Osteocyte (in vitro differentiated cells): ENCODE data around the gene FAM83G. TPM values are rescaled to one million over a fixed set of nuclear protein-coding genes. Genes with fewer than 3 reads are reported as not detected.

Experiments
- DNase-seq: peaks from one replicate; pipeline ENCODE4 v3.0.0; 2021; ENCODE audit warnings: mixed read lengths; ENCODE audit not compliant: unreplicated experiment; ENCODE audit errors: extremely low spot score
- H3K27ac Mint-ChIP-seq: one replicate; pipeline ENCODE4 v1.8.0; 2021; ENCODE audit warnings: mild to moderate bottlenecking, mixed read lengths; ENCODE audit not compliant: unreplicated experiment
- H3K27me3 Mint-ChIP-seq: one replicate; pipeline ENCODE4 v1.8.0; 2021; ENCODE audit warnings: mixed read lengths; ENCODE audit not compliant: unreplicated experiment
- H3K36me3 Mint-ChIP-seq: one replicate; pipeline ENCODE4 v1.8.0; 2021; ENCODE audit warnings: mixed read lengths; ENCODE audit not compliant: unreplicated experiment
- H3K4me1 Mint-ChIP-seq: one replicate; pipeline ENCODE4 v1.8.0; 2021; ENCODE audit warnings: mixed read lengths; ENCODE audit not compliant: unreplicated experiment
- H3K4me3 Mint-ChIP-seq: one replicate; pipeline ENCODE4 v1.8.0; 2021; ENCODE audit warnings: mild to moderate bottlenecking, moderate library complexity, mixed read lengths; ENCODE audit not compliant: unreplicated experiment
- H3K9me3 Mint-ChIP-seq: one replicate; pipeline ENCODE4 v1.8.0; 2021; ENCODE audit warnings: mixed read lengths; ENCODE audit not compliant: unreplicated experiment
- CTCF ChIP-seq: fragments of 200-600 bp; sonication (generic); IDR thresholded peaks from 2 replicates; pipeline ENCODE4 v1.5.0; 2021; ENCODE audit warnings: antibody characterized with exemption, mild to moderate bottlenecking, moderate library complexity
- total RNA-seq: library from RNA; stranded (reverse); gene quantifications from 2 replicates; pipeline ENCODE4 v1.2.1, GENCODE V29; 2021

The FAM83G gene
- total RNA-seq, 1 donor from 2014 or later: 4.1 TPM

GRCh38 chr17:18919963-18920362 is 84.6 kb downstream of the FAM83G start:
- Mint-ChIP-seq H3K27ac (peak overlapping the region; percentile 55), H3K27me3 (no peaks in the 10 kb centered on the region)
- TF ChIP-seq CTCF: no peak

More at GRCh38 chr17:18919963-18920362, 84.6 kb downstream of the FAM83G start:
- peaks cover 18% of the 10 kb centered on the region for H3K4me1 Mint-ChIP-seq
- H3K9me3 Mint-ChIP-seq: no peaks in the 10 kb centered on the region
- H3K36me3 Mint-ChIP-seq: peaks cover 28% of the 10 kb centered on the region
- DNase-seq: no peak
- no peak overlapping the region for H3K4me3 Mint-ChIP-seq

Other genes with a start within 250 kb of the FAM83G start
- 33.2 and 39.4 TPM in 2 replicates for gene TVP23B, start 223.6 kb downstream of the FAM83G start, total RNA-seq
- 25.7 and 27.1 TPM in 2 replicates for gene PRPSAP2, start 146.6 kb downstream of the FAM83G start, total RNA-seq
- gene SLC5A10, start 52.6 kb downstream of the FAM83G start, total RNA-seq: not detected in 2 replicates
- not detected in 2 replicates for gene GRAP, start 42.2 kb upstream of the FAM83G start, total RNA-seq
- gene GRAPL, start 122.8 kb upstream of the FAM83G start, total RNA-seq: not detected in 2 replicates
- 49.5 and 54.7 TPM in 2 replicates for gene EPN2, start 232.6 kb upstream of the FAM83G start, total RNA-seq